HG02970 (cell line): Measurements from ENCODE around the gene TTC3.
"Not testable (repeated sequence)": the region's sequence is repeated elsewhere in the genome, so short reads cannot be mapped to it uniquely, and the experiment has no call there.

Experiments
- ATAC-seq: cut with Tn5 transposase; IDR thresholded peaks from one replicate; pipeline ENCODE4 v1.9.1; 2021; ENCODE audit warnings: mild to moderate bottlenecking, moderate library complexity, moderate number of reproducible peaks; ENCODE audit not compliant: unreplicated experiment, low FRiP score

The TTC3 gene

DNA sequence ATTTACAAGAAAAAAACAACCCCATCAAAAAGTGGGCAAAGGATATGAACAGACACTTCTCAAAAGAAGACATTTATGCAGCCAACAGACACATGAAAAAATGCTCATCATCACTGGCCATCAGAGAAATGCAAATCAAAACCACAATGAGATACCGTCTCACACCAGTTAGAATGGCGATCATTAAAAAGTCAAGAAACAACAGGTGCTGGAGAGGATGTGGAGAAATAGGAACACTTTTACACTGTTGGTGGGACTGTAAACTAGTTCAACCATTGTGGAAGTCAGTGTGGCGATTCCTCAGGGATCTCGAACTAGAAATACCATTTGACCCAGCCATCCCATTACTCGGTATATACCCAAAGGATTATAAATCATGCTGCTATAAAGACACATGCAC is 70.3 kb downstream of the TTC3 start:
- not testable (repeated sequence) for ATAC-seq

- no peak for ATAC-seq
Measured at GRCh38 chr21:37145635-37146111, 72.6 kb downstream of the TTC3 start.

DNA sequence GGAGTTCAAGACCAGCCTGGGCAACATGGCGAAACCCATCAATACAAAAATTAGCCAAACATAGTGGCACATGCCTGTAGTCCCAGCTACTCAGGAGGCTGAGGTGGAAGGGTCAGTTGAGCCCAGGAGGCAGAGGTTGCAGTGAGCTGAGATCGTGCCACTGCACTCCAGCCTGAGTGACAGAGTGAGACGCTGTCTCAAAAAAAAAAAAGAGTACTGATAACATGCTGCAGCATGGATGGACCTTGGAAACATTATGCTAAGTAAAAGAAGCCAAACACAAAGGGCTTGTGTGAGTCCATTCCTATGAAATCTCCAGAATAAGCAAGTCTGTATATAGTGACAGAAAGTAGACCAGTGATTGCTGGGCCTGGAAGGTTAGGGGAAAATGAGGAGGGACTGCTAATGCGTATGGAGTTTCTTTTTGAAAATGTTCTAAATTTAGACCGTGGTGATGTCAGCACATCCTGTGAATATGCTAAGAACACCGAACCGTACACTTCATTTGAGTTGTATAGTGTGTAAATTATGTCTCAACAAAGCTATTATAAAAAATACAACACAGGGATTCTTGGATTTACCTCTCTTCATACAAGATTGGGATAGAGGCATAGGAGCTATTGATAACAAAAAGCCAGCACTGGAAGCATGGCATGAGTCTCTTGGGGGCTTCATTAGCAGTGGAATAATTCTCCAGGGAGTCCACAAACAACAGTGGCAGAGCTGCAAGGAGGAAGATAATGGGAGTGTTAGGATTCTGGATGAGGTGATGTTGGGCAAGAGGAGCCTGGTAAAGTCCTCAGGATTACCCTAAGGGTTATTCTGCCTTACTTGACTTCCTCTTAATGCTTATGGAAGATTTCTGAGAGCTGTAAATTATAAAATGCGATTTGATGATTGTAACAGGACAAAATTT is 73.5 kb downstream of the TTC3 start:
- no peak for ATAC-seq

DNA sequence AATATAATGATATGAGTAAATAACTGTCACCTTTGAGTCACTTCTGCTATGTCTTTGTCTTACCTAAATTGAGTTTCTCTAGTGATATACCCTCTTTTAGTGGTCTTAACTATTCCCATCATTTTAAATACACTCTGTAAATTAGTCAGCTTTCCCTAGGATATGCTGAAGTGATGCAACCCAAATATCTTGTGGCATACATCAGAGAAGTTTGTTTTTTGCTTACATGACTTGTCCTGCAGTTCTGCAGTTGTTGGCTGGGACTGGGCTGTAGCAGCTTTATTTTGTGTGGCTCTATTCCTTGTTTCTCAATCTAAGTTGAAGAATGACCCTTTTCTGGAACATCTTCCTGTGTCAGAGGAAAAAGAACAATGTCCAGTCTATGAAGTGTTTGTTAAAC is 76.4 kb downstream of the TTC3 start:
- ATAC-seq, result no peak

GRCh38 chr21:37153196-37153934 is 80.3 kb downstream of the TTC3 start:
- ATAC-seq, result no peak

DNA sequence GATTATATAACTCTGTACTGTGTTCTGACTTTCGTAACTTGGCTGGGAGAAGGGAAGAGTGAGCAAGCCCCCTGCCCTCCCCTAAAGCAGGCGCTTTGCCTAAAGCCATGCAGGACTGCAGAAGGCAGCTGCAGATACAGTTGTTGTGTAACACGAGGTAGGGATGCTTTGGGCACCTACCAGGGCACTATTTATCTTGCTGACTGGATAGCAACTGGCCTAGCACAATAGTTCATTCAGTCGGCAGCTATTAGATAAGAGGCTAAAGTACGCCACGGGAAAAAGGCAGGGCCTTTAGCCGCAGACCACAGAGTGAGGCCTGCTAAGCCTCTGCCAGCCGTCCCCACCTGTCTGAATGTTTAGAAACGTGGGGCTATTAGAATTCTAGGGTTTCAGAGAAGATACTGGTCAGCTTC is 80.9 kb downstream of the TTC3 start:
- ATAC-seq, result no peak

- ATAC-seq, result no peak
Measured at GRCh38 chr21:37155186-37155585, 82.1 kb downstream of the TTC3 start.

DNA sequence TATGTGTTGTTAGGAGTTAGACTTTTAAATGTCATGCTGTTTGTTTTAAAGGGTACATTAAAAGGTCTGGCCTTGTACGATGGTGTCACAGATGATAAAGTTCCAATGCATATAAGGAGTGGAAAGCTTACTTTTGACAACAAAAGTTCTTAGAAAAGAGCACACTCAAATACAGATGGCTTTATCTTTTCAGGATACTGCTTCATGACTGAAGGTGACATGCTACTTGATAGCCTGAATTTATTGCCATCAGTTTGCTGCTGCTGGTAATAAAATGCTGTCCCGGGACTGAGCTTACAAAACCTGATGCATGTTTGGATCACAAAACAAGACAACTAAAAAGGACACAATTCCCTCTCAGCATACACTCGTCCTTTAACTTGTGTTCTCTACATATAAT is 84.9 kb downstream of the TTC3 start:
- ATAC-seq, result no peak

DNA sequence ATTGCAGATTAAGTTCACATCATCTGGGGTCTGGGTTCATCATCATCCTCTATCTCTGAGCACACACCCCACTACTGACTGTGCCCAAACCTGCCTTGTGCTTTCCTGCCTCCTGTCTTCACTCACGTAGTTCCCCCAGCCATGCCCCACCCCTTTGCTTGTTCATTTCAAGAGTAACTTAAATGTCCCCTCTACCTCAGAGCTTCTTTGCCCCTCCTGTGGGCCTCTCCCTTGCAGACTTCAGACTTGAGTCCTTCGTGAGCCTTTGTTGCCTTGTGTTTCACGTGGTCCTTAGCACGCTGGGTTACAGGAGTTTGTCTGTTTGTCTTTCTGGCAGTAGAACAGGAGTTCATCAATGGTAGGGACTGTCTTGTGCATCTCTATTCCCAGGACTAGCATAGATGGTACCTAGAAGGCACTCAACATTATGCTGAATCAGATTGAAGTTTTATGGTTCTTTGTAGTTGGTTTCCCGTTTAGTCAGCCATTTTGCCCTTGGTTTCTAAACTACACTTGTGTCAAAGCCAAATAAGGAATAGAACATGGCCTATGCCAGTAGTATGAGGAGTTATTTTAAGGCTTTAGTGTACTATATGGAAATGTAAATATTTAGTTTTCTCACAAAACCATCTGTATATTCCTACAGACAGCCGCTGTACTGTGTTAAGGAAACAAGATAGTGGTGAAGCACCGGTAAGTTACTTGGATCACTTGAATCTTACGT is 86.2 kb downstream of the TTC3 start:
- no peak for ATAC-seq

DNA sequence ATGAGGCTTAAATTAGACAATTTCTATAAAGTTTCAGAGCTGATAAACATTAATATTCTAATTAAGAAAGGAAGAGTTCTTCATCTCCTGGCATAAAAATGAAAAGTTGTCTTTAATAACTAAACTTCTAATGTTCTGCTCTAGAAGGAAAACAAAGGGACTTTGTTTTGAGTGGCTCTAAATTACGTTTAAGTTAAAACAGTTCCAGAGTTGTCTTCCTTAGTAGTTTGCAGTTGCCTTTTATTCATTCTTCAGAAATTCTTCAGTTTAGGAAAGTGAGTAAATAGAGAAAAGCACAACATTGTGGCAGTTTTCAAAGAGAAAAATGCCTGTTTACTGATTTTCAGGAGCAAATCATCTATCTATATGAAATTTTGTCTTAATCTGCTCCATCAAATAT is 86.9 kb downstream of the TTC3 start:
- no peak for ATAC-seq

GRCh38 chr21:37164742-37165141 is 91.7 kb downstream of the TTC3 start:
- ATAC-seq, result no peak

DNA sequence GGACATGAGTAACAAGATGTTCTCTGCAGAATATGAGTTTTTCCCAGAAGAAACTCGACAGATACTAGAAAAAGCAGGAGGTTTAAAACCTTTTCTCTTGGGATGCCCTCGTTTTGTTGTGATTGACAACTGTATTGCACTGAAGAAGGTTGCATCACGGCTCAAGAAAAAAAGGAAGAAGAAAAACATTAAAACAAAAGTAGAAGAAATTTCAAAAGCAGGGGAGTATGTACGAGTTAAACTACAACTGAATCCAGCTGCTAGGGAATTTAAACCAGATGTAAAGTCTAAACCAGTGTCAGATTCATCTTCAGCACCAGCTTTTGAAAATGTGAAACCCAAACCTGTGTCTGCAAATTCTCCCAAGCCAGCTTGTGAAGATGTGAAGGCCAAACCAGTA is 92.5 kb downstream of the TTC3 start:
- no peak for ATAC-seq

- no peak for ATAC-seq
Measured at GRCh38 chr21:37166733-37167132, 93.7 kb downstream of the TTC3 start.

DNA sequence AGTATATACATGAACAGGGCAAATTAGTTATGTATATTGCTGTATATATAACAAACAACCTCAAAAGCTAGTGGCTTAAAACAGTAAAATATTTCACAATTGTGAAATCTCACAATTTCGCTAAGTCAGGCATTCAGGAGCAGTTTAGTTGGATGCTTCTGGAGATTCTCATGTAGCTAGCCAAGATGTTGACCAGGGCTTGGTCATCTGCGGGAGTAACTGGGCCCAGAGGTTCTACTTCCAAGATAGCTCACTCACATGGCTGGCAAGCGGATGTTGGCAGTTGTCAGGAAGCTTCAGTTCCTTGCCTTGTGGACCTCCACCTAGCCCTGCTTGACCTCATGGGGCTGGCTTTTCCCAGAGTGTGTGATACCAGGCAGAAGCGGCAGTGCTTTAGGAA is 95.6 kb downstream of the TTC3 start:
- ATAC-seq, result no peak

- no peak for ATAC-seq
Measured at GRCh38 chr21:37172646-37173045, 99.6 kb downstream of the TTC3 start.

DNA sequence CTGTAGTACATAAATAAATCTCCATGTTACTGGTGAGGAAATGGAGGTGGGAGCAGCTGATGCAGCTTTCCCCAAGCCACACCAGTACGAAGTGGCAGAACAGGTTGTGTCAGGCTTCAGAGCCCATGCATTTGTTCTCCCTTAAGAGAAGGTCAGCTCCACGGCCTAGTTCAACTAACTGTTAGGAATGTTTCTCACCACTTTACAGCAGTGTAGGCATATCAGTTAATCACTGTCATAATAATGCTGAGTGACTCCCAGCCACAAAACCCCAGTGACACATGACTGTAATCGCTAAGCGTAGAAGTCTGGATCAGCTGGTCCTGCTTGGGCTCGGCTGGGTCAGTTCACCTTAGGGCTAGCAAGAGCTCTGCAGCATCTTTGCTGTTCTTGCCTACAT is 103.7 kb downstream of the TTC3 start:
- no peak for ATAC-seq

DNA sequence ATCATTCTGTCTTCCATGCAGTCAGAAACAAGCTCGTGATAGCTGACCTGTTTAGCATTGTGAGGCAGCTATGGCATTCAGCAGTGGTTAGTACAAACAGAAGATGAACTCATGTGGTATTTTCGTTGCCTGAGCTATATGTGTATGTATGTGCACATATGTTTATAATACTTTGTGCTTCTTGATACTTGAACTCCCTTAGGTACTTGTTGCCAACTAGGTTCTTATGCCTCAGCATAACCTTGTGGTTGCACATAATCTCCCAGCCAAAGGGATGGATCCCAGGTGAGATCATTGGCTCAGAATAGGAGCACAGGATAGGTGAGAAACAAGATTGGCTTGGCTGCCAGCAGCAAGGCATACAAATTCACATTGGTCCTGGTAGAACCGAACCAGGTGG is 108.0 kb downstream of the TTC3 start:
- no peak for ATAC-seq

- ATAC-seq, result no peak
Measured at GRCh38 chr21:37182222-37182621, 109.2 kb downstream of the TTC3 start.

DNA sequence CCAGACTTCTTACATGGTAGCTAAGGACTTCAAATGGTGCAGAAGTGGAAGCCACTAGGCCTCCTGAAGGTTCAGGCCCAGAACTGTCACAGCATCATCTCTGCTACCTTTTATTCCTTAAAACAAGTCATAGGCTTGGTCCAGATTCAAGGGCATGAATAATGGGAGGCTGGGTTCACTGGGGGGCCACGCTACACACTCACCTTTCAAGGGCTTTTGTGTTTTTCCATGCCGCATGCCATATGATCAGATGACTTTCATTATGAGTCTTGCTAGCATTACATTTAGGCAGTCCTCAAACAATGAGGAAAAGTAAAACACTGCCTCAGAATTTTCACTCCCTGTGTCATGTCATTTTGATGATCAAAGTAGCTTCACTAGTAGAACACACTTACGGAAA is 110.7 kb downstream of the TTC3 start:
- ATAC-seq, result no peak

DNA sequence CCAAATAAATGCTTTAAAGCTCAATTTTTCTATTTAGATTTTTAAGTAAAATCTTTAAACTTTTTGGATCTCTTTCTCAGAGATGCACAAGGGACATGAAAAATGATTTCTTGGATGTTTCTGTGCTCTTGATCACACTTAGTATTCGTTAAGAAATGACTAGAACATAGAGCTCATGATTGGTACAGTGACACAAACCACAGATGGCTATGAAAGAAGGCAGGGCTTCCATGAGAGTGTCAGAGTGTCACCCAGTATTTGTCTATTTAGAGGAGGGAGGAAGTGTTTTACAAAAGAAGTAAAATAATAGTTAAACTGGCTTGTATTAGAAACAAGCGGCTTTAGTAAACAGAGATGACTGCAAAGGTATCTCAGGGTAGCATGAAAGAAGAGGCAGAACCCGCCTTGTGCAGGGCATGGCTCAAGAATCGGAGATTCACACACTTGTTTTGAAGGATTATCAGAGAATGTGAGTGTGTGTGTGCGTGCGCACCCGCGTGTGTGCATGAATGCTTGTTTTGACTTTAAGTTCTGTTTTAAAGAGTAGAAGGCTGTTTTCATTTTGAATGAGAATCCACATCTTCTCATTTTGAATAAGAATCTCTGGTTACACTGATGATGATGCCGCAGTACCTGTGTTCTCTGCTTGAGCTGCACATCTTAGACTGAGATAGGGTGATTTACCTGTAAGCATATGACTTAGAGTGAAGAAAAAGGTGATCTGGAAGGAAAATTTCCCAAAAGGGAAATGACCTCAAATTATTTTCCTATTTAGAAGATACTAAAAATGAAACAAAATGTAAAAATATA is 111.9 kb downstream of the TTC3 start:
- no peak for ATAC-seq
